ENCODE data around the gene POLR3C.

Gene POLR3C

DNA sequence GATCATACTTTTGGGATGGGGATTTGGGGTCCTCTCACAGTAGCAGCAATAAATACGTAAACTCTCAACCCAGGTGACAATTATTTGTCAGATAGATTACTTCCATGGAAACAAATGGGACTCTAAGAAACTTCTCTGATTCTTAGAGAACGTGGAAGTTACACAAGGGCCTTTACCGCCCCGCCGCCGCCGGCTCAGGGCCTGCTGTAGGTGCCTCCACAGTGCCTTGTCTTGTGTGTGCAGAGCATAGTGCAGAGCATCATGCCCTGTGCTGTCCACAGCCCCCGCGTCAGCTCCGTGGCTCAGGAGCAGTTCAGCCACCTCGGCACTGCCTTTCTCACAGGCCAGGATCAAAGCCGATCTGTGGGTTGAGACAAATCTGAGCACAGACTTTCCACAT is 50.6 kb downstream of the POLR3C start:
- no peaks in the 10 kb centered on the region for H3K9me3 ChIP-seq (replicated peaks in 1 of 11)

DNA sequence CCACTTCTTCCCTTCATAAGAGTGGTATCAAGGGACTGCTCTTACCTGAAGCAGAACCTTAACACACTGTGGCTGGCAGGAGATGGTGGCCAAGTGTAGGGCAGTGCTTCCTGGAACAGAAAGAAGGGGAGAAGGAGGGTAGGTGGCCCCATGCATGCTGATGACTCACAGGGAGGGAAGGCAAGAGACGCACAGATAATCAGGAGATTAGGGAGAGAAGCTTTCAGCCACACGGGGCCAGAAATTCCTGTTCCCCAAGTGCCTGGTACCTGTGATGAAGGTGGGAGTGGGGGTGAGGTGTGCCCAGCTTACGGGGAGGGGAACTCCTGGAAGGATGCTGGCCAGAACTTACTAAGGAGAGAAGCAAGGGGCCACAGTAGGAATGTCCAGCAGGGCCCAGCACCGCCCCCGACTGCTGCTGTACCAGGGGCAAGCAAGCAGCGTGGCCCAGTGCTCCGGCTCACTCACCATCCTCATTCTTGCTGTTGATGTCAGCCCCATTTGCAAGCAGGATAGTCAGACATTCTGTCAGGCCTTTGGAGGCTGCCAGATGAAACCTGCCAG is 54.0 kb downstream of the POLR3C start:
- Histone ChIP-seq H4K20me1 (peaks cover 0 to under 1% (median 0%) of the 10 kb centered on the region in 11 experiments; a peak in 2 of 22 replicates), H3K27me3 (peaks cover under 1 to 9% (median 6%) of the 10 kb centered on the region in 11 experiments; a peak in 16 of 22 replicates), H3K4me2 (no peak overlapping the region), H3K9ac (no peak overlapping the region), H3K36me3 (no peaks in the 10 kb centered on the region), H3K27ac (no peak overlapping the region), H3K9me3 (replicated peaks in 1 of 11) (no peaks in the 10 kb centered on the region), H3K4me1 (peaks cover 0 to 2% (median 1%) of the 10 kb centered on the region in 10 experiments; a peak in 6 of 20 replicates), H3K4me3 (no peak overlapping the region)
- no peak for TF ChIP-seq Cebpa-rat (IDR thresholded peaks at IDR 0.05)

More for the DNA sequence above, 50.6 kb downstream of the POLR3C start:
- no peak overlapping the region for H3K4me2 ChIP-seq
- no peak overlapping the region for H3K9ac ChIP-seq
- H3K27me3 ChIP-seq: peaks cover 19 to 34% (median 26%) of the 10 kb centered on the region in 11 experiments; a peak in 21 of 22 replicates
- peaks cover 14 to 20% (median 19%) of the 10 kb centered on the region in 10 experiments for H3K4me1 ChIP-seq
- TF ChIP-seq Cebpa-rat (IDR thresholded peaks at IDR 0.05): no peak
- no peaks in the 10 kb centered on the region for H3K36me3 ChIP-seq
- H3K27ac ChIP-seq: no peak overlapping the region
- no peak overlapping the region for H3K4me3 ChIP-seq
- H4K20me1 ChIP-seq: peaks cover 0 to 8% (median 0%) of the 10 kb centered on the region in 11 experiments; a peak in 2 of 22 replicates

DNA sequence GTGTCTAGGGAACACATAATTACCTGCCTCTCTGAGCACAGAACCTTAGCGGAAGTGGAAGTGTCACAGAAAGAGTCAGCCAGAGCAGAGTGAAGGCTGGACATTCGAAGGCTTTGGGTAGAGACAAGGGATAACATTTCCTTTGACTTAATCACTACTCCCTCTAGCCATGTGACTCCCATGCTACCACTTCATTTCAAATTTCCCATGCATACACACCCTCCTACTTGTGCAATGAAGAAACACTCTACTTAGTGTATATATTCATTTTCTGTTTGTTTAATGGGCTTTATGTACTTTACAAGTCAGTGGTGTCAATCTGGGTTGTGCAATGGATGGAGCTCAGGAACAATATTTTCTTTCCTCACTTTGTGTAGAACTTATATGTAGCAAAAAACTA is 54.7 kb downstream of the POLR3C start:
- Histone ChIP-seq H3K36me3 (no peaks in the 10 kb centered on the region), H3K4me2 (no peak overlapping the region), H3K27me3 (peaks cover 0 to 2% (median 0%) of the 10 kb centered on the region in 11 experiments; a peak in 1 of 22 replicates), H3K9me3 (replicated peaks in 1 of 11) (no peaks in the 10 kb centered on the region), H3K9ac (no peak overlapping the region), H4K20me1 (no peaks in the 10 kb centered on the region), H3K4me3 (no peak overlapping the region), H3K4me1 (no peaks in the 10 kb centered on the region), H3K27ac (no peak overlapping the region)
- TF ChIP-seq Cebpa-rat (IDR thresholded peaks at IDR 0.05): no peak

DNA sequence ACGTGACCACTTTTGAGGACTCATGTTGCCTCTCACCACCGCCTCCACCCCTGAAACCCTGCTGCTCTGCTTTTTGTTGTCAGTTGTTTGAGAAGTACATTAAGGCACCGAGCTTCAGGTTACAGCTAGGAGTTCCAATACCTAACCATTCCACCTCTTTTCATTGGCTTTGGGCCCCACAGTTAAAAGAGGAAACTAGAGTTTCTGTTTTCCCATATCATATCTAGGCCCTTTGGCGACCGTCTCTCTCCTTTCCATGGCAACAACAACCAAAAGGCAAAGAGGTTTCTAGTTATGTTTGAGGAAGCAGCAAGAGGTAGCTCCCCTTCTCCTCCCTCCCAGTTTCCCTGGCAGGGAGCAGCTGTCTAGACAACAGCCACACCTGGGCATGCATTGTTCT is 55.8 kb downstream of the POLR3C start:
- no peaks in the 10 kb centered on the region for H3K9me3 ChIP-seq (replicated peaks in 1 of 11)
- 0 out of 22 replicates have a peak, but pooled peaks cover 0 to 3% (median 0%) of the 10 kb centered on the region in 11 experiments for H4K20me1 ChIP-seq
- H3K4me1 ChIP-seq: no peaks in the 10 kb centered on the region; a peak in 1 of 20 replicates
- no peak overlapping the region for H3K9ac ChIP-seq
- no peak for TF ChIP-seq Cebpa-rat (IDR thresholded peaks at IDR 0.05)
- peaks cover 2 to 10% (median 5%) of the 10 kb centered on the region in 11 experiments; a peak in 17 of 22 replicates for H3K27me3 ChIP-seq
- no peak overlapping the region for H3K4me2 ChIP-seq
- no peaks in the 10 kb centered on the region for H3K36me3 ChIP-seq
- H3K27ac ChIP-seq: no peak overlapping the region
- H3K4me3 ChIP-seq: no peak overlapping the region

DNA sequence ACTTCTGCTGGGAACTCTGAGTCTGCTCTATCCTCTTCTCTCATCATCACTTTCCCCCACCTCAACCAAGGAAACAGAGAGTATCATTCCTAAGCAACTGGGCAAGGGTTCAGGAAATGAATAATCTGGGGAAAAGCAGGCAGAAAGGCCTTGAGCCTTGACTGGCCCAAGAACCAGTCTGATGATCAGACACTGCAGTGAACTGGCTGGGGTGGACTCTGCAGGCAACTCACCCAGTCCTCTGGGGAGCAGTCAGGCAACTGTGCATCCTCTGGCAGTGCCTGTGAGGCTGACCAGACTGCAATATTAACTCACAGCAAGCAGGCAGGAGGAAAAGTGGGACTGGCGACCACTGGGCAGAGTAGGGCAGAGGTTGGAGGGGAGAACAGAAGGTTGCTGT is 60.7 kb downstream of the POLR3C start:
- Histone ChIP-seq H3K9me3 (replicated peaks in 1 of 11) (no peaks in the 10 kb centered on the region), H3K27me3 (peaks cover 10 to 18% (median 13%) of the 10 kb centered on the region in 11 experiments; a peak in 20 of 22 replicates), H3K4me1 (peaks cover 4 to 11% (median 7%) of the 10 kb centered on the region in 10 experiments; a peak in 17 of 20 replicates), H4K20me1 (peaks cover 0 to 10% (median 0%) of the 10 kb centered on the region in 11 experiments; a peak in 1 of 22 replicates), H3K36me3 (no peaks in the 10 kb centered on the region), H3K9ac (no peak overlapping the region), H3K4me3 (no peak overlapping the region), H3K27ac (no peak overlapping the region), H3K4me2 (peak overlapping the region in 1 of 11 experiments; percentile 86; a peak in 1 of 22 replicates)
- no peak for TF ChIP-seq Cebpa-rat (IDR thresholded peaks at IDR 0.05)

DNA sequence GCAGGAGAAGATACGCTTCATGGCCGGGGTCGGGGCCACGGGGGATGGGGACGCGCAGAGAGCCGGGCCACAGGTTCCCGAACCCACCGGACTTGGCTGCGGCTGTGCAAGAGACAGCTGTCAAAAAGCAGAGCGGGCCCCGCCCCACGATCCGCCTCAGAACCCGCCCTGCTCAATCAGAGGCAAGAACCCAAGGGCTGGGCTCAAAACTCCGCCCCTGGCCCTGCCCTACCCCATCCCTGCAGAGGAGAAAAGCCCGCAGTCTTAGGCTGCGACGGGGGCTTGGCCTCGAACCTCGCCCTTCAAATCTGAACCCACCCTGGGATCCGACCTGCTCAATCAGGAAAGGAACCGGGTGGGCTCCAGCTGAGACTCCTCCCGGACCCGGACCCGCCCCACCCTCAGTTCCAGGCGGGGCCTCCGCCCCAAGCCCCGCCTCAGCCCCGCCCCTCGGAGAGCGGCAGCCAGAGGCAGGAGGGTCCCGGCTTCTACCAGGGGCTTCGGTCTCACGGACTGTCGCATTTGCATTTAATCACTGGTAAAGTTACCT is 61.8 kb downstream of the POLR3C start, which contains the start of gene ANKRD35:
Gene ANKRD35 (minus strand): TSS at position 129 of the 550 bp plus-strand sequence. CDS start 108 bp downstream, at position 21.
- H3K4me2 ChIP-seq: peak within 1 kb of the TSS; percentile 80 to 93 (median 88)

DNA sequence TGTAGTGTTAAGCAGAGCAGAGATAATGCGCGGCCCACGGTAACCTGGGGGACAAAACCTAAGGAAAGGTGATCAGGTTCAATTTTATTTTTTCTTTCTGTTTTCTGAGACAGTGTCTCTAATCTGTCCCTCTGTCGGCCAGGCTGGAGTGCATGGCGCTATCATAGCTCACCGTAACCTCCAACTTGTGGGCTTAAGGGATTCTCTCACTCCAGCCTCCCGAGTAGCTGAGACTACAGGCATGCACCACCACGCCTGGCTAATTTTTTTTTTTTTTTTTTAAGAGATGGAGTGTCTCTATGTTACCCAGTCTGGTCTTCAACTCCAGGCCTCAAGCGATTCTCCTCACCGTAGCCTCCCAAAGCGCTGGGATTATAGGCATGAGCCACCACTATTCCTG is 62.4 kb downstream of the POLR3C start:
- Histone ChIP-seq H3K27ac (no peak overlapping the region), H3K4me1 (peaks cover 4 to 11% (median 7%) of the 10 kb centered on the region in 10 experiments; a peak in 18 of 20 replicates), H3K27me3 (peaks cover 10 to 18% (median 13%) of the 10 kb centered on the region in 11 experiments; a peak in 20 of 22 replicates), H4K20me1 (peaks cover 0 to 10% (median 0%) of the 10 kb centered on the region in 11 experiments; a peak in 1 of 22 replicates), H3K36me3 (no peaks in the 10 kb centered on the region), H3K4me3 (peak overlapping the region; percentile 56 to 75 (median 65); a peak in 18 of 20 replicates), H3K9ac (peak overlapping the region in 3 of 11 experiments; percentile 30 to 41 (median 41); a peak in 3 of 22 replicates), H3K9me3 (replicated peaks in 1 of 11) (no peaks in the 10 kb centered on the region), H3K4me2 (peak overlapping the region; percentile 80 to 93 (median 88))
- TF ChIP-seq Cebpa-rat (IDR thresholded peaks at IDR 0.05): no peak

More for the DNA sequence above, 61.8 kb downstream of the POLR3C start, which contains the start of gene ANKRD35:
- no peaks in the 10 kb centered on the region for H3K36me3 ChIP-seq
- peaks cover 10 to 18% (median 13%) of the 10 kb centered on the region in 11 experiments; a peak in 20 of 22 replicates for H3K27me3 ChIP-seq
- peak within 1 kb of the TSS in 7 of 11 experiments; percentile 30 to 50 (median 41); a peak in 8 of 22 replicates for H3K9ac ChIP-seq
- H3K4me3 ChIP-seq: peak within 1 kb of the TSS; percentile 56 to 75 (median 65)
- no peak for TF ChIP-seq Cebpa-rat (IDR thresholded peaks at IDR 0.05)
- H3K9me3 ChIP-seq (replicated peaks in 1 of 11): no peaks in the 10 kb centered on the region
- peaks cover 4 to 11% (median 7%) of the 10 kb centered on the region in 10 experiments; a peak in 17 of 20 replicates for H3K4me1 ChIP-seq
- no peak within 1 kb of the TSS for H3K27ac ChIP-seq
- peaks cover 0 to 10% (median 0%) of the 10 kb centered on the region in 11 experiments; a peak in 1 of 22 replicates for H4K20me1 ChIP-seq

DNA sequence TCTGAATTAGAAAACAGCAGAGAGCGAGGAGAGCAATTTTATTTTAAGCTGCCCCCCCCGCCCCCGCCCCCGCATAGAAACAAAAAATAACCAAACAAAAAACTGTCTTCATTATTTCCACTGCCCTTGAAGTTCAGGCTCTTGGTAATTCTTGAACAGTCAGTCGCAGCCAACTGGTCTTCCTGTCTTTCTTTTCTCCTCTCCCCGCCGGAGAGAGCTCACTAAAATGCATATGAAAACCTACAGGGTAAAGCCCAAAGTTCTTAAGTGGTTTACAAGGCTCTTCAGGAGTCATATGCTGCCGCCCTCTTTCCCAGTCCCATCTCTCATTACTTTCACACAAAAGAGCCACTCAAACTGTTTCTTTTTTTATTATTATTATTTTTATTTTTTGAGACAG is 62.8 kb downstream of the POLR3C start:
- peaks cover 10 to 18% (median 13%) of the 10 kb centered on the region in 11 experiments; a peak in 20 of 22 replicates for H3K27me3 ChIP-seq
- H3K27ac ChIP-seq: no peak overlapping the region
- H4K20me1 ChIP-seq: peaks cover 0 to 10% (median 0%) of the 10 kb centered on the region in 11 experiments; a peak in 1 of 22 replicates
- H3K4me2 ChIP-seq: peak overlapping the region in 1 of 11 experiments; percentile 80; a peak in 1 of 22 replicates
- no peaks in the 10 kb centered on the region for H3K36me3 ChIP-seq
- H3K9me3 ChIP-seq (replicated peaks in 1 of 11): no peaks in the 10 kb centered on the region
- TF ChIP-seq Cebpa-rat (IDR thresholded peaks at IDR 0.05): no peak
- H3K9ac ChIP-seq: no peak overlapping the region
- peaks cover 7 to 16% (median 11%) of the 10 kb centered on the region in 10 experiments; a peak in 19 of 20 replicates for H3K4me1 ChIP-seq
- H3K4me3 ChIP-seq: no peak overlapping the region

DNA sequence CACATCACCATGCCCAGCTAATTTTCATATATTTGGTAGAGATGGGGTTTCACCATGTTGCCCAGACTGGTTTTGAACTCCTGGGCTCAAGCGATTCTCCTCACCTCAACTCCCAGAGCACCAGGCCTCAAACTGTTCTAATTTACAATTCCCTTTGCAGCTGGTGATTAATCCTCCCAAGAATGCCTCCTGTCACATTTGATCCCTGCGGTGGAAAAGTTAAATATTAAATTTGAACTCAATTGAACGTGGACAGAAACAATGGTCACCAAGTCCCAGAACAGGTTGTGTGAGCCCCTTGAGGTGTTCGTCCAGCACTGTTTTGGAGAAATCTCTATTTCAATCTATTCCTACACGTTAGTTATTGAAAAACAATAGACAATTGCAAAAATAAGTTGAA is 63.6 kb downstream of the POLR3C start:
- Histone ChIP-seq H3K27ac (no peak overlapping the region), H3K4me3 (no peak overlapping the region), H4K20me1 (peaks cover 0 to 10% (median 0%) of the 10 kb centered on the region in 11 experiments; a peak in 1 of 22 replicates), H3K27me3 (peaks cover 10 to 18% (median 13%) of the 10 kb centered on the region in 11 experiments; a peak in 20 of 22 replicates), H3K9ac (no peak overlapping the region), H3K4me1 (peaks cover 14 to 24% (median 19%) of the 10 kb centered on the region in 10 experiments), H3K9me3 (replicated peaks in 1 of 11) (no peaks in the 10 kb centered on the region), H3K36me3 (no peaks in the 10 kb centered on the region), H3K4me2 (no peak overlapping the region)
- TF ChIP-seq Cebpa-rat (IDR thresholded peaks at IDR 0.05): no peak

Data from BLaER1 treated with 17β-estradiol and CSF1 and Interleukin-3, amounts not matched to agents 10 nM and 100 nM (cell line).